Measurements from ENCODE around the gene SHC4.

SHC4 gene

GRCh38 chr15:48984021-48984710, 20.4 kb upstream of the SHC4 start:
- no peak overlapping the region for H3K27ac Mint-ChIP-seq
- peaks cover 24% of the 10 kb centered on the region for H3K4me1 Mint-ChIP-seq
- H3K9me3 Mint-ChIP-seq = no peaks in the 10 kb centered on the region
- H3K27me3 Mint-ChIP-seq (ENCODE audit: low read depth) = peaks cover 5% of the 10 kb centered on the region
- H3K4me3 Mint-ChIP-seq = no peak overlapping the region
- peaks cover 5% of the 10 kb centered on the region for H3K36me3 Mint-ChIP-seq (ENCODE audit: low read depth)
- no peak for TF ChIP-seq CTCF (IDR thresholded peaks at IDR 0.05; ENCODE audit: unreplicated experiment in 3 of 3)

GRCh38 chr15:48983300-48983699, 19.6 kb upstream of the SHC4 start:
- H3K9me3 Mint-ChIP-seq = no peaks in the 10 kb centered on the region
- no peak for TF ChIP-seq CTCF (IDR thresholded peaks at IDR 0.05; ENCODE audit: unreplicated experiment in 3 of 3)
- H3K27ac Mint-ChIP-seq = no peak overlapping the region
- peaks cover 5% of the 10 kb centered on the region for H3K27me3 Mint-ChIP-seq (ENCODE audit: low read depth)
- H3K36me3 Mint-ChIP-seq (ENCODE audit: low read depth) = peaks cover 5% of the 10 kb centered on the region
- no peak overlapping the region for H3K4me3 Mint-ChIP-seq
- H3K4me1 Mint-ChIP-seq = peaks cover 24% of the 10 kb centered on the region

DNA sequence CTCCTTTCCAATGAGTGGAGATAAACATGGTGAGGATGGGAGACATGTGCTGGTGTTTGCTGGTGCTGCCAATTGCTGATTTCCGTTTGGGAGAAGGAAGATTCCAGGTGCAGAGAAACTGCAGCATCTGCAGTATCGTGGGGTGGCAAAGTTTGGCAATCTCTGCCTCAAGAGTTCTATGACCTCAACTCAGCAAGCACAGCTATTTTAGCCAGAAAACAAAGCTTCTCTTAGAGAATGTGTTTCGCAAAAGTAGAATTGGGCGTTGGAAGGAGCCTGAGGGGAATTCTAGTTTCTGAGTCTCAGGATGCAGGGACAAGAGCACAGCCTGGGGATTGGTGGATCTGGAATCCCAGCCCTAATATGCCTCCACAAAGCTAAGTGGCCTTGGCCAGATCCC, 18.2 kb upstream of the SHC4 start:
- Mint-ChIP-seq H3K27ac (no peak overlapping the region), H3K4me1 (peaks cover 24% of the 10 kb centered on the region), H3K4me3 (no peak overlapping the region), H3K9me3 (no peaks in the 10 kb centered on the region), H3K36me3 (ENCODE audit: low read depth) (peaks cover 4% of the 10 kb centered on the region), H3K27me3 (ENCODE audit: low read depth) (peaks cover 5% of the 10 kb centered on the region)
- no peak for TF ChIP-seq CTCF (IDR thresholded peaks at IDR 0.05; ENCODE audit: unreplicated experiment in 3 of 3)

DNA sequence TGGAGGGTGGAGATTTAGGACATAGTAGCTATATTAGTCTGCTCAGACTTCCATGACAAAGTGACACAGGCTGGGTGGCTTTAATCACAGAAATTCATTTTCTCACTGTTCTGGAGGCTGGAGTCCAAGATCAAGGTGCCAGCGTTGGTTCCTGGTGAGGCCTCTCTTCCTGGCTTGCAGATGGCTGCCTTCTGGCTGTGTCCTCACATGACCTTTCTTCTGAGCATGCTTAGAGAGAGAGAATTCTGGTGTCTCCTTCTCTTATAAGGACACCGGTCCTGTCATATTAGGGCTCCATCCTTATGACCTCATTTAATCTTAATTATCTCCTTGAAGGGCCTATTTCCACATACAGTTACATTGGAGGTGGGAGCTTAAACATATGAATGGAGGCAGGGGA, 14.9 kb upstream of the SHC4 start:
- Mint-ChIP-seq H3K36me3 (ENCODE audit: low read depth) (peaks cover 4% of the 10 kb centered on the region), H3K4me1 (peaks cover 20% of the 10 kb centered on the region), H3K27me3 (ENCODE audit: low read depth) (peaks cover 8% of the 10 kb centered on the region), H3K4me3 (no peak overlapping the region), H3K9me3 (no peaks in the 10 kb centered on the region), H3K27ac (no peak overlapping the region)
- TF ChIP-seq CTCF (IDR thresholded peaks at IDR 0.05; ENCODE audit: unreplicated experiment in 3 of 3) = no peak

DNA sequence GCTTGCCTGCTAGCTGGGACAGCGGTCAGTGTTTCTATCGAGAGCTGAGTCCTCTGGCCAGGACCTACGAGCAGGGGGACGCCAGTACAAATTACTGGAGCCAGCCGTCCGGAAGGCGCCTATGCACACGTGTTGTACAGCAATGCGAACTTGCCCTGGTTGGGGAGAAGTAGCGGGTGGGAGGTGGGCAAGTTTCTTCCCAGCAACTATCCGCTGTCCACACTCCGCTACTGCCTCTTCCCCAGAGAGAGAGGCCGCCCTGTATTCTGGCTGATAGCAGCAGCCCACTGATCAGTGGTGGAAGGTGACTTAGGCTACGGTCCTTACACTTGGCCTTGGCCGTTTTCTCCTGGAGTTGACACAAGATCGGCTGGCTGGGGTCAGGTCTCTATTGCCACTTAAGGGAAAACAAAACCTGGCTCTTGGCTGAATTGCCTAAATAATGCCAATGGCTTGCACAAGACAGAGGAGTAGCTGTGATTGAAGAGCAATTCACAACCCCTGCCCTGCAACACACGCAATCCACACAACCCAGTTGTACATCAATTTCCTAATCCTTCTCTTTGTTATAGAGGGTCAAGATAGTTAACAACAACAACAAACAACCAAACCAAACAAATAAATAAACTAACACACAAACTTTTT, 12.8 kb upstream of the SHC4 start:
- Mint-ChIP-seq H3K27me3 (ENCODE audit: low read depth) (peaks cover 8% of the 10 kb centered on the region), H3K4me3 (peak overlapping the region; percentile 68 to 75 (median 71)), H3K9me3 (no peaks in the 10 kb centered on the region), H3K4me1 (peaks cover 10% of the 10 kb centered on the region), H3K27ac (peak overlapping the region; percentile 55 to 74 (median 66)), H3K36me3 (ENCODE audit: low read depth) (peaks cover 4% of the 10 kb centered on the region)
- TF ChIP-seq CTCF (IDR thresholded peaks at IDR 0.05; ENCODE audit: unreplicated experiment in 3 of 3) = no peak

Measured in nephron (organoid).